Stimulated activated CD8-positive, alpha-beta memory T cell treated with anti-CD3 and anti-CD28 coated beads, Interleukin-12 subunit alpha, Interleukin-12 subunit beta, amount 100 ng/mL, for 1 hour (primary cell): ENCODE data around the gene LIMS2.

ENCODE experiments used
- DNase-seq: peaks from one replicate; pipeline ENCODE4 v3.0.0-alpha.2; 2020; ENCODE audit warnings: low read depth

LIMS2 gene

GRCh38 chr2:127599211-127599610 lies 76.1 kb downstream of the LIMS2 start:
- DNase-seq, result no peak

DNA sequence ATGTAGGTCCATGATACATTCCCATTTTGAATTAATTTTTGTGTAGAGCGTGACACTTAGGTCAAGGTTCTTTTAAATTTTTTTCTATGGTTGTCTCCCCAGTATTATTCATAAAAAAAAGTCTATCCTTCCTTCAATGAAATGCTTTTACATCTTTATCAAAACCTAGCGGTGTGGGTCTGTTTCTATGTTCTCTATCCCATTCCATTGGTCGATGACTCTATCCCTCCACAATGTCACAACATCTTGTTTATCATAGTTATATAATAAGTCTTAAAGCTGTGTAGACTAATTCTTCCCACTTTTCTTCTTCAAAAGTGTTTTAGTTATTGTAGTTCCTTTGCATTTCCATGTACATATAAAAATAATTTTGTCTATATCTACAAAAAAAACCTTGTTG lies 76.6 kb downstream of the LIMS2 start:
- DNase-seq, result no peak

- no peak for DNase-seq
These were observed 77.3 kb downstream of the LIMS2 start for GRCh38 chr2:127597984-127598380.

DNA sequence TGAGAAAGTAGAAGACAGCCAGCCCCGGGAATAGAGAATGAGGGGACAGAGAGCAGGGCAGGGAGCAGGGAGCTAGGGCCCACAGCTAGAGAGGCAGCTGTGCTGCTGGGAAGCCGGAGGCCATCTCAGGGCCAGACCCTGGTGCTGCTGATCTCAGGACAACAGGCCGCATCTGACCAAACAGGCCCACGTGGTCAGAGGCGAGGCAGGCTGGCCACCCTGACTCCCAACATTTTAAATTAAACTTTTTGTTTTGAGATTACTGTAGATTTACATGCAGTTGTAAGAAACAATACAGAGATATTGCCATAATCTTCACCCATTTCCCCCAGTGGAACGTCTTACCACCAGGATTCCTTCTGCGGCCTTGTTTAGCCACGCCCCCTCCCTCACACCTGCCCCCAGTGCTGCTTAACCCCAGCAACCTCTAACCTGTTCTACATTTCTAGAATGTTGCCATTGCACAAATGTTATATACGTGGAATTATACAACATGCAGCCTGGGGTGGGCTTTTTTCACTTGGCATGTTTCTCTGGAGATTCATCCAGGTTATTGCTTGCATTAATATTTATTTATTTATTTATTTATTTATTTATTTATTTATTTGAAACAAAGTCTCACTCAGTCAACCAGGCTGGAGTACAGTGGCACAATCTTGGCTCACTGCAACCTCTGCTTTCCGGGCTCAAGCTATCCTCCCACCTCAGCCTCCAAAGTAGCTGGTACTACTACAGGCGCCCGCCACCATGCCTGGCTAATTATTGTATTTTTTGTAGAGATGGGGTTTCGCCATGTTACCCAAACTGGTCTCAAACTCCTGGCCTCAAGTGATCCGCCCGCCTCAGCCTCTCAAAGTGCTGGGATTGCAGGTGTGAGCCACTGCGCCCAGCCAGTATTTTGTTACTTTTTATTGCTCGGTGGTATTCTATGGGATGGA lies 78.0 kb downstream of the LIMS2 start:
- no peak for DNase-seq

- no peak for DNase-seq
These were observed 78.9 kb downstream of the LIMS2 start for GRCh38 chr2:127596311-127597045.

DNA sequence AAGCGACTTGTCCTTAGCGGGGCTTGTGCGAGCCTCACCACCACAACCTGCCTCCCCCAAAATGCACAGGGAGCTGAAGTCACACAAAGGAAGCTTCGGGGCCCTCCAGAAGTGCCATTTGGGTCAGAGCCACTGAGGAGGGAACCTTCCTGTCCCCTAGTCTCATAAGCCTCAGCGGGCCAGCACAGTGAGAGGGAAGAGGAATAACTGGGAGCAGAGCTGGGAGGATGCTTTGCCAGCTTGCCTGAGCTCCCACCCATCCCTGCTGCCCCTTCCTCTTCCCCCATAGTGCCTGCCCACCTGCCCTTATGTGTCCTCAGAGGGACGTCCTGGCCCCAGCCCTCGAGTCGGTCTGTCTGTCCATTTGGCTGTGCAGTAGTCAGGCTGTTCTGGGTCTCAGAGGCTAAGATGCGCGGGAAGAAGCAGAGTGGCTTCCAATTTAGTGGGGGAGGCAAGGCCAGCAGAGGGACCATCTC lies 81.2 kb downstream of the LIMS2 start:
- no peak for DNase-seq

- DNase-seq, result no peak
These were observed 81.9 kb downstream of the LIMS2 start for GRCh38 chr2:127593228-127594115.

DNA sequence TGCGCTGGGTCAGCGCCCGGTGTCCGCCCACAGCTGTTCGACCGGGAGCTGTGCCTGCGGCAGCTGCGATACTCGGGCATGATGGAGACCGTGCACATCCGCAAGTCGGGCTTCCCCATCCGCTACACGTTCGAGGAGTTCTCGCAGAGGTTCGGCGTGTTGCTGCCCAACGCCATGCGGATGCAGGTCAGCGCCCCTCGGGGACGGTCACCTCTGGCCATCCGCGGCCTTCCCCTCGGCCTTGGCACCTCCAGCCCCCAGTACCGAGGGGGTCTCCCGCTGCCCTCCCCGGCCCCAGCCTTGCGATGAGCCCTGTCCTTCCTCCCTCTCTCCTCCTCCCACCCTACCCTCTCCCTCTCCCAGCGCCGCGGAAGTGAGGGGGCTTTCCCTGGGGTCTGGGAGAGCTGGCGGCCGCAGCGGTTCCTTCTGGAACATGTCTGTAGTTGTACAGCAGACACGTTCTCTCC lies 82.5 kb downstream of the LIMS2 start:
- no peak for DNase-seq

- peak; percentile 43 for DNase-seq
These were observed 84.0 kb downstream of the LIMS2 start for GRCh38 chr2:127591221-127591923.

DNA sequence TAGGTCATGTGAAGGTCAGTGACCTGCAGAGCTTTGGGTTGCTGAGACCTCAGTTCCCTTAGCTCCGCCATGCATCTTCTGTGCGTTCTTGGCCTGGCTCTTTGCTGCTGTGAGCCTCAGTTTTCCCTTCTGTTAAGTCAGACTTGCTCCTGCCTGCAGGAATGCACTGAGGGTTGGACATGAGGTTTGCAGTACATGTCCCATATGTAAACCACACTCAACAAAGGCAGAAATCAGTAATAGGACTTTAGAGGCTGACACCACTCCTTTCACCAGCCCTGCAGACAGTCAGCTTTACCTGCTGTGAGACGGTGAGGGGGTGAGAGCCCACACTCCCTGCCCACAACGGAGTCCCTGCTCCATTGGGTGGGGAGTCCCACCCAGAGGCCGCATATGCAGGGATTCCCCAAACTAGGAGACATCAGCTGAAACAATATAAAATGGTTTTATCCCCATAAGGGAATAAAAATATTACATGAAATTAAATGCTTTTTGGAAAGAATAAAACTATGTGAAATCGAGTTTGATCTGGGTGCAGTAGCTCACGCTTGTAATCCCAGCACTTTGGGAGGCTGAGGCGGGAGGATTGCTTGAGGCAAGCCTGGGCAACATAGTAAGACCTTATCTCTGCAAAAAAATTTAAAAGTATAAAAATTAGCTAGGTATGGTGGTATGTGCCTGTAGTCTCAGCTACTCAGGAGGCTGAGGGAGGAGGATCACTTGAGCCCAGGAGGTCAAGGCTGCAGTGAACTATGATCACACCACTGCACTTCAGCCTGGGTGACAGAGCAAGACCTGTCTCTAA lies 84.7 kb downstream of the LIMS2 start:
- no peak for DNase-seq

- no peak for DNase-seq
These were observed 85.5 kb downstream of the LIMS2 start for GRCh38 chr2:127589841-127590240.

GRCh38 chr2:127589358-127589757 lies 86.0 kb downstream of the LIMS2 start:
- DNase-seq, result no peak
